HepG2 (cell line): Measurements from ENCODE around the gene GRIP2. TPM values are rescaled to one million over a fixed set of nuclear protein-coding genes. Genes with fewer than 3 reads are reported as not detected.

Source experiments
- ATAC-seq: fragments of 200-7000 bp; cut with Tn5 transposase; 3 replicates; pipeline ENCODE4 v1.9.1; 2020; ENCODE audit warnings: mild to moderate bottlenecking, moderate library complexity
- BruUV-seq: library from RNA; stranded (reverse); fragments of 400-500 nt; replicated peaks from 2 replicates; lab custom pipeline; 2021; lab: Mats Ljungman, UMichigan
- CTCF ChIA-PET: fragments of 300-600 bp; formaldehyde crosslinking; extraction: SDS; loops from one replicate; lab custom pipeline; 2021; ENCODE audit warnings: low total read pairs, inconsistent platforms, low intra/inter-chr PET ratio; lab: Yijun Ruan, JAX
- POLR2A ChIA-PET: fragments of 350-600 bp; sonication (Branson Sonifier 250); formaldehyde crosslinking; loops from one replicate; lab custom pipeline; 2020; ENCODE audit warnings: antibody characterized with exemption, inconsistent platforms; lab: Yijun Ruan, JAX
- DNase-seq: peaks from one replicate; pipeline ENCODE4 v3.0.0-alpha.2; 2015; ENCODE audit warnings: low spot score
- FAIRE-seq: peaks from 3 replicates; lab custom pipeline; 2011; peaks lifted over from hg19 to GRCh38; lab: Jason Lieb, UNC
- H2AFZ ChIP-seq: one replicate; pipeline ENCODE4 v1.6.1; 2011; ENCODE audit warnings: low read length, inconsistent platforms
- H3K27ac ChIP-seq: fragments of 300-600 bp; 3 replicates; pipeline ENCODE4 v1.8.0; 2011; ENCODE audit warnings: mixed run types, mild to moderate bottlenecking, mixed read lengths, low read length, inconsistent platforms; ENCODE audit not compliant: insufficient read depth; ENCODE audit errors: extremely low read length
- H3K27me3 ChIP-seq, 2 experiments: fragments of 200-600 bp in 1 of 2; 2 replicates in 1 of 2; 3 replicates in 1 of 2; pipeline versions ENCODE4 v1.6.0 to v1.8.0; 2011; ENCODE audit warnings: low read length in 2 of 2, mild to moderate bottlenecking in 2 of 2, moderate library complexity in 2 of 2, inconsistent platforms in 1 of 2; ENCODE audit not compliant: insufficient read depth in 2 of 2, control insufficient read depth in 1 of 2
- H3K36me3 ChIP-seq, 2 experiments: fragments of 200-600 bp in 1 of 2; replicated peaks in 1 of 2; 2 replicates in 1 of 2; 3 replicates in 1 of 2; pipeline versions ENCODE4 v1.5.1 to v1.8.0; 2011; ENCODE audit warnings: low read length in 2 of 2, inconsistent platforms in 1 of 2; ENCODE audit not compliant: insufficient read depth in 2 of 2, control insufficient read depth in 1 of 2
- H3K4me1 ChIP-seq: 2 replicates; pipeline ENCODE4 v1.5.1; 2012; ENCODE audit warnings: low read length, inconsistent platforms; ENCODE audit not compliant: insufficient read depth
- H3K4me2 ChIP-seq: 2 replicates; pipeline ENCODE4 v1.6.0; 2011; ENCODE audit warnings: low read depth, low read length, inconsistent platforms
- H3K4me3 ChIP-seq, 3 experiments: fragments of 200-600 bp in 1 of 3; sonication (generic), shearing (Covaris generic) in 1 of 3; replicated peaks in 1 of 3; 2 replicates each; pipeline ENCODE4 v1.5.1; 2011 to 2016; ENCODE audit warnings: low read length in 3 of 3, inconsistent platforms in 2 of 3, low read depth in 2 of 3, mild to moderate bottlenecking in 2 of 3, control low read depth in 1 of 3, mixed read lengths in 1 of 3; ENCODE audit not compliant: insufficient read depth in 1 of 3
- H3K79me2 ChIP-seq: one replicate; pipeline ENCODE4 v1.6.1; 2011; ENCODE audit warnings: low read length, inconsistent platforms; ENCODE audit not compliant: insufficient read depth
- H3K9ac ChIP-seq: 2 replicates; pipeline ENCODE4 v1.6.0; 2011; ENCODE audit warnings: mild to moderate bottlenecking, low read depth, low read length, inconsistent platforms; ENCODE audit not compliant: insufficient read depth
- H3K9me3 ChIP-seq: 2 replicates; pipeline ENCODE4 v1.5.1; 2012; ENCODE audit warnings: mild to moderate bottlenecking, low read length
- H4K20me1 ChIP-seq: 2 replicates; pipeline ENCODE4 v1.6.0; 2011; ENCODE audit warnings: inconsistent platforms, mild to moderate bottlenecking, low read length, moderate library complexity; ENCODE audit not compliant: insufficient read depth
- ATF7 ChIP-seq, 2 experiments: fragments of 450-650 bp in 1 of 2; sonication (generic) in 1 of 2; formaldehyde crosslinking in 1 of 2; IDR thresholded peaks; 2 replicates each; pipeline versions ENCODE4 v1.4.0 to v1.6.1; 2016 to 2020; ENCODE audit warnings: antibody characterized with exemption in 1 of 2, mild to moderate bottlenecking in 1 of 2, missing genetic modification reagents in 1 of 2
- CEBPG ChIP-seq: IDR thresholded peaks from 2 replicates; pipeline ENCODE4 v1.6.1; 2016
- POGK ChIP-seq: sonication (generic); formaldehyde crosslinking; conservative IDR thresholded peaks from 2 replicates; pipeline ENCODE4 v1.8.0; 2022; ENCODE audit warnings: mild to moderate bottlenecking, moderate library complexity, missing genetic modification reagents
- RELA ChIP-seq: sonication (generic); formaldehyde crosslinking; IDR thresholded peaks from 2 replicates; pipeline ENCODE4 v1.4.0; 2020; ENCODE audit warnings: missing genetic modification reagents
- ZNF296 ChIP-seq: sonication (generic); formaldehyde crosslinking; conservative IDR thresholded peaks from 2 replicates; pipeline ENCODE4 v1.5.0; 2020; ENCODE audit warnings: mild to moderate bottlenecking, missing genetic modification reagents
- ZNF629 ChIP-seq: sonication (generic); formaldehyde crosslinking; conservative IDR thresholded peaks from 2 replicates; pipeline ENCODE4 v1.5.0; 2020; ENCODE audit warnings: missing genetic modification reagents
- WGBS: methylation state at CpG from one replicate; pipeline ENCODE4 v1.1.6; 2017; ENCODE audit warnings: low lambda C conversion rate; 5-methylcytosine and 5-hydroxymethylcytosine counted together
- in situ Hi-C: cut with HindIII; loops from 2 replicates; pipeline ENCODE4 v1.10.0; 2017; ENCODE audit warnings: low pct_unique_long_range_greater_than_20kb; ENCODE audit not compliant: extremely low pct_ligation_motif_present
- intact Hi-C: fragments of 100-400 bp; cut with micrococcal nuclease; formaldehyde crosslinking; loops from one replicate; pipeline ENCODE4 v1.10.0; 2022; ENCODE audit not compliant: unreplicated experiment
- polyA plus RNA-seq, 8 experiments: library from polyadenylated mRNA; depleted of rRNA in 3 of 8; stranded (reverse) in 7 of 8; unstranded in 1 of 8; fragments of >200 nt; fragmentation: Illumina TruSeq in 4 of 8; extraction: Trizol in 4 of 8; gene quantifications; 2 replicates each; pipeline versions ENCODE4 v1.2.1 to v1.2.3, GENCODE V29; 2011 to 2016; ENCODE audit warnings: low read depth in 4 of 8, missing spikeins in 1 of 8, mixed read lengths in 1 of 8; ENCODE audit not compliant: insufficient read depth in 1 of 8
- total RNA-seq, 5 experiments: library from RNA; depleted of rRNA; stranded (reverse); fragments of >200 nt; fragmentation: Illumina TruSeq; extraction: Trizol; gene quantifications; 2 replicates each; pipeline ENCODE4 v1.2.3, GENCODE V29; 2016; ENCODE audit warnings: low read depth in 1 of 5
- TF ChIP-seq, protein P1 (sequence below): sonication (generic); formaldehyde crosslinking; IDR thresholded peaks from 2 replicates; pipeline ENCODE4 v1.4.0; 2020; ENCODE audit warnings: missing genetic modification reagents
- TF ChIP-seq, protein P2 (sequence below): sonication (generic); formaldehyde crosslinking; conservative IDR thresholded peaks from 2 replicates; pipeline ENCODE4 v1.4.0; 2020; ENCODE audit warnings: missing genetic modification reagents
- TF ChIP-seq, protein P3 (sequence below): sonication (generic); formaldehyde crosslinking; IDR thresholded peaks from 2 replicates; pipeline ENCODE4 v1.4.0; 2020; ENCODE audit warnings: low read depth, missing genetic modification reagents

Gene GRIP2
- total and polyA plus RNA-seq, 2 of the 13 experiments (the other 11 are each of a cell fraction or from before 2014, with no cell fraction given): 0.11 to 0.24 TPM

GRCh38 chr3:14471016-14471415, 69.1 kb downstream of the GRIP2 start:
- ATAC-seq (no peak), FAIRE-seq (no peak), DNase-seq (no peak)
- ChIA-PET CTCF (interaction anchor here (1.2 kb wide), 1 partner anchor 210 kb away, joined by 4 read pairs; no protein-coding TSS in a partner anchor), POLR2A (no interaction called here)
- no peak overlapping the region for H3K4me3 ChIP-seq
- H3K79me2 ChIP-seq: no peaks in the 10 kb centered on the region
- no peaks in the 10 kb centered on the region for H3K9me3 ChIP-seq
- in situ Hi-C loops: no loop called here
- no peak for TF ChIP-seq POGK (CRISPR knock-in tag)
- no TSS peak for BruUV-seq
- no peaks in the 10 kb centered on the region for H3K27me3 ChIP-seq
- intact Hi-C loops: no loop called here
- peaks cover 14 to 62% of the 10 kb centered on the region in 2 experiments; a peak in 4 of 5 replicates for H3K36me3 ChIP-seq
- H3K9ac ChIP-seq: no peak overlapping the region
- H3K4me1 ChIP-seq: no peaks in the 10 kb centered on the region
- WGBS: 92% methylated on average over 5 of the region's 5 CpGs
- no peaks in the 10 kb centered on the region for H4K20me1 ChIP-seq
- no peak overlapping the region for H3K27ac ChIP-seq
- no peak overlapping the region for H2AFZ ChIP-seq
- no peak overlapping the region for H3K4me2 ChIP-seq

DNA sequence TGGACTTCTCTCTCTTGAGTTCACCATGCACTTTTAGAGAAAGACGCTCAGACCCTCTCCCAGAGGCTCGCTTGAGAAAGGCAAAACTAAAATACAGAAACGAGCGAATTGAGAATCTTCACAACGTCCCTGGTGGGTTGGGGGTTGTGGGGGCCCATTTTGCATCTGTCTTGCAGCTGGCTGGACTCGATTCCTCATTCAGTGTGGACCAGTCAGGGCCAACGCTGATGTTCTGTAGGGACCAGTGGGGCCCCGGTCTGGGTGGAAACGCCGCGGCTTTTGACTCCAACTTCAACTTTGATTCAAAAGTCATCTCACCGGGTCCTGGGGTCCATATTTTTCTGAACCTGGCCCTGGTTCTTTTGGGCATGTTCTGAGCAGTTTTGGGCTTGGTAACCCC, 69.7 kb downstream of the GRIP2 start:
- DNase-seq (no peak), ATAC-seq (no peak), FAIRE-seq (no peak)
- no peak overlapping the region for H2AFZ ChIP-seq
- H3K9me3 ChIP-seq: no peaks in the 10 kb centered on the region
- no peak overlapping the region for H3K9ac ChIP-seq
- intact Hi-C loops (no loop called here), in situ Hi-C loops (no loop called here)
- no peak overlapping the region for H3K27ac ChIP-seq
- H3K4me1 ChIP-seq: no peaks in the 10 kb centered on the region
- no TSS peak for BruUV-seq
- ChIA-PET POLR2A (no interaction called here), CTCF (interaction anchor here (1.2 kb wide), 1 partner anchor 209 kb away, joined by 4 read pairs; no protein-coding TSS in a partner anchor)
- no peak overlapping the region for H3K4me2 ChIP-seq
- H3K27me3 ChIP-seq: no peaks in the 10 kb centered on the region
- WGBS: 93% methylated on average over 8 of the region's 12 CpGs
- H3K79me2 ChIP-seq: no peaks in the 10 kb centered on the region
- H3K36me3 ChIP-seq: peaks cover 13 to 62% of the 10 kb centered on the region in 2 experiments; a peak in 4 of 5 replicates
- H4K20me1 ChIP-seq: no peaks in the 10 kb centered on the region
- H3K4me3 ChIP-seq: no peak overlapping the region
- TF ChIP-seq CEBPG (CRISPR knock-in tag): no peak
- no peak for TF ChIP-seq ATF7 (IDR thresholded peaks at IDR 0.05)
- no peak for TF ChIP-seq ATF7 (CRISPR knock-in tag; IDR thresholded peaks at IDR 0.05)
- TF ChIP-seq ZNF296 (CRISPR knock-in tag): no peak
- TF ChIP-seq, protein P1, sequence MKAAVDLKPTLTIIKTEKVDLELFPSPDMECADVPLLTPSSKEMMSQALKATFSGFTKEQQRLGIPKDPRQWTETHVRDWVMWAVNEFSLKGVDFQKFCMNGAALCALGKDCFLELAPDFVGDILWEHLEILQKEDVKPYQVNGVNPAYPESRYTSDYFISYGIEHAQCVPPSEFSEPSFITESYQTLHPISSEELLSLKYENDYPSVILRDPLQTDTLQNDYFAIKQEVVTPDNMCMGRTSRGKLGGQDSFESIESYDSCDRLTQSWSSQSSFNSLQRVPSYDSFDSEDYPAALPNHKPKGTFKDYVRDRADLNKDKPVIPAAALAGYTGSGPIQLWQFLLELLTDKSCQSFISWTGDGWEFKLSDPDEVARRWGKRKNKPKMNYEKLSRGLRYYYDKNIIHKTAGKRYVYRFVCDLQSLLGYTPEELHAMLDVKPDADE: no peak
- TF ChIP-seq, protein P2, sequence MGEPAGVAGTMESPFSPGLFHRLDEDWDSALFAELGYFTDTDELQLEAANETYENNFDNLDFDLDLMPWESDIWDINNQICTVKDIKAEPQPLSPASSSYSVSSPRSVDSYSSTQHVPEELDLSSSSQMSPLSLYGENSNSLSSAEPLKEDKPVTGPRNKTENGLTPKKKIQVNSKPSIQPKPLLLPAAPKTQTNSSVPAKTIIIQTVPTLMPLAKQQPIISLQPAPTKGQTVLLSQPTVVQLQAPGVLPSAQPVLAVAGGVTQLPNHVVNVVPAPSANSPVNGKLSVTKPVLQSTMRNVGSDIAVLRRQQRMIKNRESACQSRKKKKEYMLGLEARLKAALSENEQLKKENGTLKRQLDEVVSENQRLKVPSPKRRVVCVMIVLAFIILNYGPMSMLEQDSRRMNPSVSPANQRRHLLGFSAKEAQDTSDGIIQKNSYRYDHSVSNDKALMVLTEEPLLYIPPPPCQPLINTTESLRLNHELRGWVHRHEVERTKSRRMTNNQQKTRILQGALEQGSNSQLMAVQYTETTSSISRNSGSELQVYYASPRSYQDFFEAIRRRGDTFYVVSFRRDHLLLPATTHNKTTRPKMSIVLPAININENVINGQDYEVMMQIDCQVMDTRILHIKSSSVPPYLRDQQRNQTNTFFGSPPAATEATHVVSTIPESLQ: no peak
- TF ChIP-seq, protein P3, sequence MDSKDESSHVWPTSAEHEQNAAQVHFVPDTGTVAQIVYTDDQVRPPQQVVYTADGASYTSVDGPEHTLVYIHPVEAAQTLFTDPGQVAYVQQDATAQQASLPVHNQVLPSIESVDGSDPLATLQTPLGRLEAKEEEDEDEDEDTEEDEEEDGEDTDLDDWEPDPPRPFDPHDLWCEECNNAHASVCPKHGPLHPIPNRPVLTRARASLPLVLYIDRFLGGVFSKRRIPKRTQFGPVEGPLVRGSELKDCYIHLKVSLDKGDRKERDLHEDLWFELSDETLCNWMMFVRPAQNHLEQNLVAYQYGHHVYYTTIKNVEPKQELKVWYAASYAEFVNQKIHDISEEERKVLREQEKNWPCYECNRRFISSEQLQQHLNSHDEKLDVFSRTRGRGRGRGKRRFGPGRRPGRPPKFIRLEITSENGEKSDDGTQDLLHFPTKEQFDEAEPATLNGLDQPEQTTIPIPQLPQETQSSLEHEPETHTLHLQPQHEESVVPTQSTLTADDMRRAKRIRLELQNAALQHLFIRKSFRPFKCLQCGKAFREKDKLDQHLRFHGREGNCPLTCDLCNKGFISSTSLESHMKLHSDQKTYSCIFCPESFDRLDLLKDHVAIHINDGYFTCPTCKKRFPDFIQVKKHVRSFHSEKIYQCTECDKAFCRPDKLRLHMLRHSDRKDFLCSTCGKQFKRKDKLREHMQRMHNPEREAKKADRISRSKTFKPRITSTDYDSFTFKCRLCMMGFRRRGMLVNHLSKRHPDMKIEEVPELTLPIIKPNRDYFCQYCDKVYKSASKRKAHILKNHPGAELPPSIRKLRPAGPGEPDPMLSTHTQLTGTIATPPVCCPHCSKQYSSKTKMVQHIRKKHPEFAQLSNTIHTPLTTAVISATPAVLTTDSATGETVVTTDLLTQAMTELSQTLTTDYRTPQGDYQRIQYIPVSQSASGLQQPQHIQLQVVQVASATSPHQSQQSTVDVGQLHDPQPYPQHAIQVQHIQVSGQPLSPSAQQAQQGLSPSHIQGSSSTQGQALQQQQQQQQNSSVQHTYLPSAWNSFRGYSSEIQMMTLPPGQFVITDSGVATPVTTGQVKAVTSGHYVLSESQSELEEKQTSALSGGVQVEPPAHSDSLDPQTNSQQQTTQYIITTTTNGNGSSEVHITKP (CRISPR knock-in tag): no peak
- TF ChIP-seq RELA (CRISPR knock-in tag): no peak
- TF ChIP-seq ZNF629 (CRISPR knock-in tag): no peak
